Keratinocyte (primary cell): Measurements from ENCODE around the gene NEGR1.

Experiments used
- CTCF ChIP-seq, 3 experiments: IDR thresholded peaks in 1 of 3; conservative IDR thresholded peaks in 1 of 3; optimal IDR thresholded peaks in 1 of 3; 2 replicates in 2 of 3; 3 replicates in 1 of 3; pipeline versions ENCODE3 to v1.5.1; 2011; ENCODE audit warnings: low read length in 3 of 3, mild to moderate bottlenecking in 3 of 3, moderate library complexity in 2 of 3, control low read depth in 1 of 3, inconsistent platforms in 1 of 3; ENCODE audit not compliant: insufficient read depth in 2 of 3; ENCODE audit errors: extremely low read depth in 1 of 3
- EZH2 ChIP-seq: IDR thresholded peaks from one replicate; pipeline ENCODE4 v1.6.1; 2012; ENCODE audit warnings: inconsistent platforms, mild to moderate bottlenecking, low read length, moderate library complexity

- TF ChIP-seq EZH2 = no peak
- no peak for TF ChIP-seq CTCF (optimal IDR thresholded peaks at IDR 0.05 in 1 of 3, IDR thresholded peaks at IDR 0.05 in 1 of 3, conservative IDR thresholded peaks at IDR 0.05 in 1 of 3; ENCODE audit: extremely low read depth in 1 of 3, insufficient read depth in 2 of 3, low read length in 3 of 3)
Observed at GRCh38 chr1:71657891-71658679, 624.3 kb downstream of the NEGR1 start.
